Testis (tissue), 3 donors: ENCODE results near the gene GMDS. TPM values are rescaled to one million over a fixed set of nuclear protein-coding genes. Genes with fewer than 3 reads are reported as not detected.

Experiments used
- DNase-seq: peaks from one replicate; pipeline ENCODE4 v3.0.0-alpha.2; 2019
- H3K27ac ChIP-seq, 2 donors: fragments of 200-600 bp; sonication (generic); one replicate each; pipeline ENCODE4 v1.5.1; 2019
- H3K27me3 ChIP-seq: fragments of 200-600 bp; sonication (generic); one replicate; pipeline ENCODE4 v1.5.1; 2019
- H3K36me3 ChIP-seq: fragments of 200-600 bp; sonication (generic); one replicate; pipeline ENCODE4 v1.5.1; 2017; ENCODE audit warnings: low read depth; ENCODE audit errors: missing control alignments
- H3K4me1 ChIP-seq: fragments of 200-600 bp; sonication (generic); one replicate; pipeline ENCODE4 v1.5.1; 2019
- H3K4me3 ChIP-seq, 2 donors: fragments of 200-600 bp; sonication (generic); one replicate each; pipeline ENCODE4 v1.5.1; 2017 to 2019
- H3K9me3 ChIP-seq: fragments of 200-600 bp; sonication (generic); one replicate; pipeline ENCODE4 v1.5.1; 2017
- POLR2A ChIP-seq: fragments of 450-650 bp; IDR thresholded peaks from one replicate; pipeline ENCODE4 v1.6.1; 2017; ENCODE audit warnings: antibody characterized with exemption, mild to moderate bottlenecking, moderate library complexity
- WGBS, 2 donors: methylation state at CpG; one replicate each; pipeline ENCODE4 v1.1.5; 2018; 5-methylcytosine and 5-hydroxymethylcytosine counted together
- intact Hi-C: fragments of 100-400 bp; cut with DNase I; formaldehyde crosslinking; loops from one replicate; pipeline ENCODE4 v1.15.1; 2023; ENCODE audit warnings: low total_unique reads
- polyA plus RNA-seq: library from polyadenylated mRNA; stranded (reverse); fragments of 350-450 nt; fragmentation: Illumina TruSeq; extraction: RNeasy Lipid Tissue Mini Kit (QIAGEN cat#74804); gene quantifications from one replicate; pipeline ENCODE4 v1.2.3, GENCODE V29; 2014; ENCODE audit warnings: low read depth, low replicate concordance; ENCODE audit not compliant: insufficient read depth
- total RNA-seq, 2 donors: library from RNA; depleted of rRNA; stranded (reverse); fragments of >200 nt; gene quantifications; one replicate each; pipeline ENCODE4 v1.2.3, GENCODE V29; 2016
- TF ChIP-seq, protein P1 (sequence below), 3 experiments: fragments of 450-650 bp in 2 of 3; fragments of 200-600 bp in 1 of 3; sonication (generic) in 1 of 3; IDR thresholded peaks; one replicate each; pipeline ENCODE4 v1.5.1; 2016 to 2019; ENCODE audit warnings: antibody characterized with exemption in 3 of 3, mild to moderate bottlenecking in 2 of 3, moderate library complexity in 1 of 3

Gene GMDS
- total and polyA plus RNA-seq, 3 donors from 2014 or later: 19.6 to 31.1 (median 22.2) TPM

DNA sequence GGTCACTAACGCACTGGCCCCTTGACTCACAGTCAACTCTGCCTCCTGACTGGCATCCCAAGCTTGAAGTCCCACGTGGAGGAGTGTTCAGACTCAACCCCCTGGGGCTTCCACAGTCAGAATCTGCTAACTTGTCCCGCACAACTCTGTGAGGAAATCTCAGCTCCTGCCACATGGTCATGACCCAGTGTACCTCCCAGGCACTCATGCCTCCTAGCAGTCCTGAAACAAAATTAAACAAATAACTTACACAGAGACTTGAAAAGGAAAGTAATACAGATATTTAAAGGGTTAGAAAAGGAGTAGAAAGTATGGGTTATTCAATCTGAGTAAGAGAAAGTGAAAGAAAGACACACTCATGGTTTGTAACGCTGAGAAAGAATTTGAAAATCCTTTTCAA is 134.9 kb downstream of the GMDS start:
- intact Hi-C loops: no loop called here
- Histone ChIP-seq H3K27me3 (no peaks in the 10 kb centered on the region), H3K36me3 (no peaks in the 10 kb centered on the region), H3K27ac (no peak overlapping the region), H3K9me3 (no peaks in the 10 kb centered on the region), H3K4me3 (no peak overlapping the region), H3K4me1 (no peaks in the 10 kb centered on the region)
- TF ChIP-seq POLR2A: no peak
- TF ChIP-seq, protein P1, sequence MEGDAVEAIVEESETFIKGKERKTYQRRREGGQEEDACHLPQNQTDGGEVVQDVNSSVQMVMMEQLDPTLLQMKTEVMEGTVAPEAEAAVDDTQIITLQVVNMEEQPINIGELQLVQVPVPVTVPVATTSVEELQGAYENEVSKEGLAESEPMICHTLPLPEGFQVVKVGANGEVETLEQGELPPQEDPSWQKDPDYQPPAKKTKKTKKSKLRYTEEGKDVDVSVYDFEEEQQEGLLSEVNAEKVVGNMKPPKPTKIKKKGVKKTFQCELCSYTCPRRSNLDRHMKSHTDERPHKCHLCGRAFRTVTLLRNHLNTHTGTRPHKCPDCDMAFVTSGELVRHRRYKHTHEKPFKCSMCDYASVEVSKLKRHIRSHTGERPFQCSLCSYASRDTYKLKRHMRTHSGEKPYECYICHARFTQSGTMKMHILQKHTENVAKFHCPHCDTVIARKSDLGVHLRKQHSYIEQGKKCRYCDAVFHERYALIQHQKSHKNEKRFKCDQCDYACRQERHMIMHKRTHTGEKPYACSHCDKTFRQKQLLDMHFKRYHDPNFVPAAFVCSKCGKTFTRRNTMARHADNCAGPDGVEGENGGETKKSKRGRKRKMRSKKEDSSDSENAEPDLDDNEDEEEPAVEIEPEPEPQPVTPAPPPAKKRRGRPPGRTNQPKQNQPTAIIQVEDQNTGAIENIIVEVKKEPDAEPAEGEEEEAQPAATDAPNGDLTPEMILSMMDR (IDR thresholded peaks at IDR 0.05): no peak
- no peak for DNase-seq
- 61 to 64% methylated on average over 4 of the region's 4 CpGs for WGBS, 2 donors

DNA sequence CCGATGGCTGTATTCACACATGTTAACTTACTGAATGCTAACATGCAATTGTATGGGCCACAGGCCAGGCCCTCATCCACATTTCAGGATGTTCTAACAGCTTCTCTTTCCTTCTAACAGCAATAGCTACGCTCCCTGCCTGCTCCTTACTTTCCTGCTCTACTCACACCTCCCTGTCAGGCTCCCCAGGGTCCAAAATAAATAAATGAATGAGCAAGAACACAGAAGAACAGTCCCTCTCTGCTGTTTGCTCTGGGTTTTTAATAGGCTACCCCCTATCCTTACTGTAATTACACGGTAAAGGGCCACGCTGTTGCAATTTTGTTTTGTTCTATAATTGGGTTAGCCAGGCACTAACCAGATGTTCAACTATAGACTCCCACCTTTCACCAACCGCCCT is 135.6 kb downstream of the GMDS start:
- WGBS, 2 donors: 83 to 89% methylated on average over 5 of the region's 5 CpGs
- intact Hi-C loops: no loop called here

DNA sequence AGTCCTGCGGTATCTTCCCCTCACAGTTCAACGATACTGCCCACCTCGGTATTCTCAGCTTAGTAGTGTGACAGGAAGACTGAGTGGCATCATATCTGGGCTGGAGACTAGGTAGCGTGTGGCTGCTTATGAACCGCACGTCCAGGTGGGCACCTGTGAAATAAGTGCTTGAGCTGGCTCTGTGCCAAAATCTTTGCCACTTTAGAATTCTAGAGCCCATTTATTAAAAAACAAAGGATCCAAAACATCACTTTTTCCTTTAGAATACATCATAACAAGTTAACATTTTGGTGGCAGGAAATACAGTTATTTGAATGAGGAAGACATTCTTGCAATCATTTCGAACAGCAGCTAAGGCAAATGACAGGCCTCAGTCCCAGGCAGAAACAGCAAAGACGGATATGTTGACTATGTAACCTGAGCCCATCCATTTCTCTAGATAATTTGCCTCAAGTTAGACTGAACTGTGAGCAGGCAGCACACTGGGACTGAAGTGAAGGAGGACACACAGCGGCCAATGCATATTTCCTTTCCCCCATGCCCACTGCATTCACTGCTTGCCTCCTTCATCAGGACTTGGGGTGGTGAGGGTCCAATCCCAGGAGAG is 136.6 kb downstream of the GMDS start:
- Histone ChIP-seq H3K4me1 (no peaks in the 10 kb centered on the region), H3K27me3 (no peaks in the 10 kb centered on the region), H3K9me3 (no peaks in the 10 kb centered on the region), H3K4me3 (no peak overlapping the region), H3K27ac (no peak overlapping the region), H3K36me3 (no peaks in the 10 kb centered on the region)
- TF ChIP-seq POLR2A: no peak
- TF ChIP-seq, protein P1 (IDR thresholded peaks at IDR 0.05): no peak
- 93 to 97% methylated on average over 9 of the region's 9 CpGs for WGBS, 2 donors
- intact Hi-C loops: no loop called here
- no peak for DNase-seq

More for the DNA sequence above, 135.6 kb downstream of the GMDS start:
- no peak overlapping the region for H3K4me3 ChIP-seq
- TF ChIP-seq, protein P1 (IDR thresholded peaks at IDR 0.05): no peak
- no peak for TF ChIP-seq POLR2A
- H3K36me3 ChIP-seq: no peaks in the 10 kb centered on the region
- no peaks in the 10 kb centered on the region for H3K4me1 ChIP-seq
- DNase-seq: no peak
- no peaks in the 10 kb centered on the region for H3K9me3 ChIP-seq
- no peak overlapping the region for H3K27ac ChIP-seq
- H3K27me3 ChIP-seq: no peaks in the 10 kb centered on the region

DNA sequence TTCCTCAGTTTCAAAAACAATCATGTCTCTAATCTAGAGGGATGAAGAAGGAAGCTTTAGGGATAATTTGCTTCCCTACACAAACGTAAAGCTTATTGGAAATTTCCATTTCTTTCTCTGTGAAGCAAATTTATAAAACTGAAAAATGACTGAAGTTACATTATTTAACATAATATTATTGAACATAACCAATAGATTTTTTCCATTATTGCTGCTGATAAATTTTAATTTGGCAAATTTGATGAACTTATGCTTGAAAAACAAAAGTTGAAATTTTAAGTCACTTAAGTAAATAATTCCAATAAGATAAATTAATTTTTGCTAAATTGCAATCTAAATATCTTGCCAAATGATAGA is 140.9 kb downstream of the GMDS start:
- DNase-seq: no peak
- Histone ChIP-seq H3K36me3 (no peaks in the 10 kb centered on the region), H3K27me3 (no peaks in the 10 kb centered on the region), H3K4me3 (no peak overlapping the region), H3K27ac (no peak overlapping the region), H3K9me3 (no peaks in the 10 kb centered on the region), H3K4me1 (no peaks in the 10 kb centered on the region)
- intact Hi-C loops: loop anchor here (5.0 kb wide), 1 partner anchor 497 kb away; the partner anchor contains the start of gene FOXC1
- TF ChIP-seq, protein P1 (IDR thresholded peaks at IDR 0.05): no peak
- no peak for TF ChIP-seq POLR2A
- WGBS, 2 donors: 33 to 45% methylated on average over 1 of the region's 1 CpG
